A549 (cell line): ENCODE measurements around the gene LACRT. TPM values are rescaled to one million over a fixed set of nuclear protein-coding genes. Genes with fewer than 3 reads are reported as not detected.

Experiments
- ATAC-seq, 2 experiments: fragments of 200-7000 bp in 1 of 2; fragments of >200 bp in 1 of 2; cut with Nextera tagmentation in 1 of 2; cut with Tn5 transposase in 1 of 2; 3 replicates each; pipeline versions ENCODE4 v1.8.0 to v1.9.1; 2018 to 2020; ENCODE audit warnings: mild to moderate bottlenecking in 1 of 2, moderate library complexity in 1 of 2
- CTCF ChIA-PET: fragments of 300-600 bp; sonication (Branson Sonifier 250); formaldehyde crosslinking; extraction: SDS; loops from one replicate; lab custom pipeline; 2021; ENCODE audit warnings: antibody characterized with exemption, inconsistent platforms; lab: Yijun Ruan, JAX
- POLR2A ChIA-PET: fragments of 350-600 bp; formaldehyde crosslinking; extraction: SDS; loops from one replicate; lab custom pipeline; 2021; ENCODE audit warnings: antibody characterized with exemption, inconsistent platforms; lab: Yijun Ruan, JAX
- DNase-seq, 2 experiments: peaks; one replicate each; pipeline versions ENCODE4 v3.0.0 to v3.0.0-alpha.2; 2011 to 2016; ENCODE audit warnings: low read depth in 1 of 2, low spot score in 1 of 2
- FAIRE-seq: peaks from 2 replicates; lab custom pipeline; 2011; peaks lifted over from hg19 to GRCh38; lab: Jason Lieb, UNC
- H3K27ac ChIP-seq, 2 experiments: fragments of >200 bp; sonication (Bioruptor Twin); formaldehyde crosslinking; 3 replicates each; pipeline ENCODE4 v1.5.1; 2016 to 2017
- H3K4me1 ChIP-seq: fragments of >200 bp; sonication (Bioruptor Twin); formaldehyde crosslinking; 3 replicates; pipeline ENCODE4 v1.6.1; 2016
- H3K4me2 ChIP-seq: fragments of >200 bp; sonication (Bioruptor Twin); formaldehyde crosslinking; 3 replicates; pipeline ENCODE4 v1.6.1; 2016
- H3K4me3 ChIP-seq: fragments of >200 bp; sonication (Bioruptor Twin); formaldehyde crosslinking; 3 replicates; pipeline ENCODE4 v1.5.1; 2016
- H3K9me3 ChIP-seq: fragments of >200 bp; sonication (Bioruptor Twin); formaldehyde crosslinking; 3 replicates; pipeline ENCODE4 v1.6.1; 2016
- CBX8 ChIP-seq: fragments of 200-600 bp; sonication (generic); IDR thresholded peaks from 2 replicates; pipeline ENCODE4 v1.6.1; 2016
- CHD2 ChIP-seq: fragments of 150-350 bp; IDR thresholded peaks from 2 replicates; pipeline ENCODE4 v1.6.1; 2014; ENCODE audit warnings: low read length; ENCODE audit not compliant: partially characterized antibody
- EHMT2 ChIP-seq: fragments of 200-600 bp; sonication (generic); IDR thresholded peaks from 2 replicates; pipeline ENCODE4 v1.6.1; 2016; ENCODE audit warnings: antibody characterized with exemption, low read depth, mild to moderate bottlenecking, moderate library complexity
- EP300 ChIP-seq, 2 experiments: fragments of >200 bp; sonication (Bioruptor Twin); formaldehyde crosslinking; IDR thresholded peaks; 2 replicates in 1 of 2; 3 replicates in 1 of 2; pipeline ENCODE4 v1.6.1; 2016 to 2017
- FOSB ChIP-seq: fragments of 250-450 bp; sonication (Bioruptor Pico); IDR thresholded peaks from 2 replicates; pipeline ENCODE4 v1.5.0; 2020; ENCODE audit warnings: mild to moderate bottlenecking, moderate library complexity
- KDM1A ChIP-seq: fragments of 200-600 bp; sonication (generic); IDR thresholded peaks from 2 replicates; pipeline ENCODE4 v1.6.1; 2016; ENCODE audit warnings: low read depth, mild to moderate bottlenecking
- KDM5A ChIP-seq: fragments of 200-600 bp; sonication (generic); IDR thresholded peaks from 2 replicates; pipeline ENCODE4 v1.6.1; 2016; ENCODE audit warnings: antibody characterized with exemption, mild to moderate bottlenecking
- MAFK ChIP-seq: fragments of 450-650 bp; IDR thresholded peaks from 2 replicates; pipeline ENCODE4 v1.6.1; 2014; ENCODE audit not compliant: partially characterized antibody
- MYC ChIP-seq: IDR thresholded peaks from 2 replicates; pipeline ENCODE4 v1.6.1; 2012; ENCODE audit warnings: mild to moderate bottlenecking, inconsistent platforms, low read length, improper control_type of control experiment, borderline replicate concordance
- NPAS2 ChIP-seq: fragments of 250-450 bp; sonication (Bioruptor Pico); IDR thresholded peaks from 2 replicates; pipeline ENCODE4 v1.8.0; 2022; ENCODE audit warnings: mild to moderate bottlenecking, moderate library complexity, borderline replicate concordance
- NR3C1 ChIP-seq: fragments of >200 bp; sonication (Bioruptor Twin); formaldehyde crosslinking; IDR thresholded peaks from 3 replicates; pipeline ENCODE4 v1.6.1; 2017
- POLR2A ChIP-seq: IDR thresholded peaks from 2 replicates; pipeline ENCODE4 v1.6.1; 2012; ENCODE audit warnings: mild to moderate bottlenecking, low read length
- POLR2AphosphoS2 ChIP-seq: conservative IDR thresholded peaks from 2 replicates; pipeline ENCODE4 v1.6.1; 2012; ENCODE audit warnings: low read length, improper control_type of control experiment, inconsistent platforms
- RCOR1 ChIP-seq: fragments of 150-350 bp; IDR thresholded peaks from 2 replicates; pipeline ENCODE4 v1.6.1; 2014; ENCODE audit warnings: antibody characterized with exemption, low read length, low read depth
- RFX5 ChIP-seq: fragments of 450-650 bp; IDR thresholded peaks from 2 replicates; pipeline ENCODE4 v1.7.1; 2014; ENCODE audit warnings: antibody characterized with exemption, mild to moderate bottlenecking, moderate library complexity
- RNF2 ChIP-seq: fragments of 200-600 bp; sonication (generic); IDR thresholded peaks from 2 replicates; pipeline ENCODE4 v1.6.1; 2016; ENCODE audit warnings: low read depth, mild to moderate bottlenecking, antibody characterized with exemption, moderate library complexity, borderline replicate concordance
- TP53 ChIP-seq: fragments of 250-450 bp; sonication (Bioruptor Pico); IDR thresholded peaks from 2 replicates; pipeline ENCODE4 v1.5.0; 2021; ENCODE audit warnings: mild to moderate bottlenecking, moderate library complexity
- USF2 ChIP-seq: fragments of 450-650 bp; IDR thresholded peaks from 2 replicates; pipeline ENCODE4 v1.6.1; 2014; ENCODE audit warnings: antibody characterized with exemption
- ZFP36 ChIP-seq: fragments of 450-650 bp; IDR thresholded peaks from 2 replicates; pipeline ENCODE4 v1.6.1; 2014; ENCODE audit warnings: borderline replicate concordance; ENCODE audit not compliant: partially characterized antibody
- ZNF302 ChIP-seq: fragments of 250-450 bp; sonication (Bioruptor Pico); IDR thresholded peaks from 2 replicates; pipeline ENCODE4 v1.9.0; 2021; ENCODE audit warnings: inconsistent platforms, mild to moderate bottlenecking, moderate library complexity
- WGBS: methylation state at CpG from one replicate; pipeline ENCODE4 v1.1.6; 2017; ENCODE audit errors: missing lambda C conversion rate; 5-methylcytosine and 5-hydroxymethylcytosine counted together
- polyA plus RNA-seq, 4 experiments: library from polyadenylated mRNA; depleted of rRNA in 3 of 4; stranded (reverse); fragments of >200 nt; fragmentation: RNase III in 1 of 4; extraction: RNeasy Plus Mini Kit Qiagen cat#74134 plus additional on column Dnase treatment in 1 of 4; gene quantifications; 2 replicates in 3 of 4; 3 replicates in 1 of 4; pipeline ENCODE4 v1.2.3, GENCODE V29; 2011 to 2017
- TF ChIP-seq, protein P1 (sequence below): fragments of 150-350 bp; IDR thresholded peaks from 2 replicates; pipeline ENCODE4 v1.6.1; 2014; ENCODE audit warnings: low read depth, mild to moderate bottlenecking, low read length
- TF ChIP-seq, protein P2 (sequence below): fragments of 250-450 bp; sonication (Bioruptor Pico); IDR thresholded peaks from 2 replicates; pipeline ENCODE4 v1.5.0; 2020; ENCODE audit warnings: low read depth, mild to moderate bottlenecking, moderate library complexity
- TF ChIP-seq, protein P3 (sequence below): IDR thresholded peaks from 2 replicates; pipeline ENCODE4 v1.6.1; 2012
- TF ChIP-seq, protein P4 (sequence below): fragments of 250-450 bp; sonication (Bioruptor Pico); IDR thresholded peaks from 2 replicates; pipeline ENCODE4 v1.5.0; 2021; ENCODE audit warnings: mild to moderate bottlenecking, moderate library complexity, borderline replicate concordance
- TF ChIP-seq, protein P5 (sequence below): IDR thresholded peaks from 2 replicates; pipeline ENCODE4 v1.6.1; 2012

LACRT gene
- polyA plus RNA-seq, 2 of the 4 experiments (the other 2 are of a cell fraction): not detected

DNA sequence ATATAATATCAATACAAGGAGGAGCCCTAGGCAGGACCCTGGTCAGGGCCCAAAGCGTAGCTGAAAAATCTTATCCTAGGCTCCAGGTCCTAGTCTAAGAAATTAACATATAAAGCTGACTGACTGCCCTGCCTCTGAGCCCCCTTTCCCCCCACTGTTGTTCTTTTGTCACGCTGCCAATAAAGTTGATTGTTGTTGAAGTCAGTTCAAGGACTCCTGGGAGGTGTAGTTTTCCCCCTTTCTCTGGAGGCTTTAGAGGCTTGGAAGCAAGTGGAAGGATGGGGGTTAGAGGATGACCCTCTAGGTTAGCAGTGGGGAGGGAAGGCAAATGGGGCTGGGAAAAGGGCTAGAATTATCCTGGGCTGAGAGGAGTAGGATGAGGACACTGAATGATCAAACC is 49.5 kb downstream of the LACRT start:
- no peak for FAIRE-seq
- ATAC-seq: no peak
- TF ChIP-seq RCOR1: no peak
- TF ChIP-seq TP53 (CRISPR knock-in tag): no peak
- TF ChIP-seq MAFK: no peak
- TF ChIP-seq NPAS2 (CRISPR knock-in tag): no peak
- TF ChIP-seq, protein P1, sequence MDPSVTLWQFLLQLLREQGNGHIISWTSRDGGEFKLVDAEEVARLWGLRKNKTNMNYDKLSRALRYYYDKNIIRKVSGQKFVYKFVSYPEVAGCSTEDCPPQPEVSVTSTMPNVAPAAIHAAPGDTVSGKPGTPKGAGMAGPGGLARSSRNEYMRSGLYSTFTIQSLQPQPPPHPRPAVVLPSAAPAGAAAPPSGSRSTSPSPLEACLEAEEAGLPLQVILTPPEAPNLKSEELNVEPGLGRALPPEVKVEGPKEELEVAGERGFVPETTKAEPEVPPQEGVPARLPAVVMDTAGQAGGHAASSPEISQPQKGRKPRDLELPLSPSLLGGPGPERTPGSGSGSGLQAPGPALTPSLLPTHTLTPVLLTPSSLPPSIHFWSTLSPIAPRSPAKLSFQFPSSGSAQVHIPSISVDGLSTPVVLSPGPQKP: no peak
- TF ChIP-seq, protein P2, sequence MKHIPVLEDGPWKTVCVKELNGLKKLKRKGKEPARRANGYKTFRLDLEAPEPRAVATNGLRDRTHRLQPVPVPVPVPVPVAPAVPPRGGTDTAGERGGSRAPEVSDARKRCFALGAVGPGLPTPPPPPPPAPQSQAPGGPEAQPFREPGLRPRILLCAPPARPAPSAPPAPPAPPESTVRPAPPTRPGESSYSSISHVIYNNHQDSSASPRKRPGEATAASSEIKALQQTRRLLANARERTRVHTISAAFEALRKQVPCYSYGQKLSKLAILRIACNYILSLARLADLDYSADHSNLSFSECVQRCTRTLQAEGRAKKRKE (CRISPR knock-in tag): no peak
- no peak for TF ChIP-seq EP300 (IDR thresholded peaks at IDR 0.05)
- TF ChIP-seq, protein P3, sequence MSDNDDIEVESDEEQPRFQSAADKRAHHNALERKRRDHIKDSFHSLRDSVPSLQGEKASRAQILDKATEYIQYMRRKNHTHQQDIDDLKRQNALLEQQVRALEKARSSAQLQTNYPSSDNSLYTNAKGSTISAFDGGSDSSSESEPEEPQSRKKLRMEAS: no peak
- no peak for TF ChIP-seq MYC
- no peak for TF ChIP-seq NR3C1
- TF ChIP-seq, protein P4, sequence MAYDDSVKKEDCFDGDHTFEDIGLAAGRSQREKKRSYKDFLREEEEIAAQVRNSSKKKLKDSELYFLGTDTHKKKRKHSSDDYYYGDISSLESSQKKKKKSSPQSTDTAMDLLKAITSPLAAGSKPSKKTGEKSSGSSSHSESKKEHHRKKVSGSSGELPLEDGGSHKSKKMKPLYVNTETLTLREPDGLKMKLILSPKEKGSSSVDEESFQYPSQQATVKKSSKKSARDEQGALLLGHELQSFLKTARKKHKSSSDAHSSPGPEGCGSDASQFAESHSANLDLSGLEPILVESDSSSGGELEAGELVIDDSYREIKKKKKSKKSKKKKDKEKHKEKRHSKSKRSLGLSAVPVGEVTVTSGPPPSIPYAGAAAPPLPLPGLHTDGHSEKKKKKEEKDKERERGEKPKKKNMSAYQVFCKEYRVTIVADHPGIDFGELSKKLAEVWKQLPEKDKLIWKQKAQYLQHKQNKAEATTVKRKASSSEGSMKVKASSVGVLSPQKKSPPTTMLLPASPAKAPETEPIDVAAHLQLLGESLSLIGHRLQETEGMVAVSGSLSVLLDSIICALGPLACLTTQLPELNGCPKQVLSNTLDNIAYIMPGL (CRISPR knock-in tag): no peak
- TF ChIP-seq EHMT2: no peak
- no peak for TF ChIP-seq RNF2
- TF ChIP-seq RFX5: no peak
- TF ChIP-seq, protein P5, sequence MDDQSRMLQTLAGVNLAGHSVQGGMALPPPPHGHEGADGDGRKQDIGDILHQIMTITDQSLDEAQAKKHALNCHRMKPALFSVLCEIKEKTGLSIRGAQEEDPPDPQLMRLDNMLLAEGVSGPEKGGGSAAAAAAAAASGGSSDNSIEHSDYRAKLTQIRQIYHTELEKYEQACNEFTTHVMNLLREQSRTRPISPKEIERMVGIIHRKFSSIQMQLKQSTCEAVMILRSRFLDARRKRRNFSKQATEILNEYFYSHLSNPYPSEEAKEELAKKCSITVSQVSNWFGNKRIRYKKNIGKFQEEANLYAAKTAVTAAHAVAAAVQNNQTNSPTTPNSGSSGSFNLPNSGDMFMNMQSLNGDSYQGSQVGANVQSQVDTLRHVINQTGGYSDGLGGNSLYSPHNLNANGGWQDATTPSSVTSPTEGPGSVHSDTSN: no peak
- no peak for TF ChIP-seq FOSB (CRISPR knock-in tag)
- no peak for TF ChIP-seq USF2
- POLR2A ChIA-PET: no interaction called here
- no peak overlapping the region for H3K27ac ChIP-seq
- H3K9me3 ChIP-seq: no peaks in the 10 kb centered on the region
- DNase-seq: no peak
- no peak overlapping the region for H3K4me2 ChIP-seq
- no peak overlapping the region for H3K4me3 ChIP-seq
- WGBS: 39% methylated on average over 2 of the region's 2 CpGs
- peaks cover 11% of the 10 kb centered on the region for H3K4me1 ChIP-seq
- CTCF ChIA-PET: interaction anchor here (10.0 kb wide), 1 partner anchor 13 kb away, joined by 100 read pairs; no protein-coding TSS in a partner anchor

GRCh38 chr12:54584128-54584527 is 50.6 kb downstream of the LACRT start:
- no peak for DNase-seq
- H3K4me2 ChIP-seq: no peak overlapping the region
- TF ChIP-seq CHD2: no peak
- no peak for TF ChIP-seq POLR2AphosphoS2
- no peak for TF ChIP-seq RFX5
- TF ChIP-seq TP53 (CRISPR knock-in tag): no peak
- TF ChIP-seq KDM5A: no peak
- TF ChIP-seq POLR2A: no peak
- no peak for TF ChIP-seq NR3C1
- TF ChIP-seq CBX8: no peak
- TF ChIP-seq ZFP36: no peak
- TF ChIP-seq KDM1A: no peak
- TF ChIP-seq, protein P2 (CRISPR knock-in tag): no peak
- no peak for TF ChIP-seq EHMT2
- TF ChIP-seq, protein P3: no peak
- TF ChIP-seq ZNF302 (CRISPR knock-in tag): no peak
- TF ChIP-seq, all 56 proteins: peak for 0
- FAIRE-seq (no peak), ATAC-seq (no peak)
- no peaks in the 10 kb centered on the region for H3K9me3 ChIP-seq
- H3K27ac ChIP-seq: no peak overlapping the region
- no peak overlapping the region for H3K4me3 ChIP-seq
- ChIA-PET CTCF (interaction anchor here (1.1 to 10.0 kb wide), 4 partner anchors 14 to 57 kb away, joined by 3 to 100 read pairs (median 8); no protein-coding TSS in a partner anchor), POLR2A (interaction anchor here (0.8 kb wide), 1 partner anchor 12 kb away, joined by 3 read pairs; no protein-coding TSS in a partner anchor)
- H3K4me1 ChIP-seq: peaks cover 11% of the 10 kb centered on the region
- 16% methylated on average over 9 of the region's 9 CpGs for WGBS
